ENCODE measurements around the gene DMRTC2.

DMRTC2 gene

DNA sequence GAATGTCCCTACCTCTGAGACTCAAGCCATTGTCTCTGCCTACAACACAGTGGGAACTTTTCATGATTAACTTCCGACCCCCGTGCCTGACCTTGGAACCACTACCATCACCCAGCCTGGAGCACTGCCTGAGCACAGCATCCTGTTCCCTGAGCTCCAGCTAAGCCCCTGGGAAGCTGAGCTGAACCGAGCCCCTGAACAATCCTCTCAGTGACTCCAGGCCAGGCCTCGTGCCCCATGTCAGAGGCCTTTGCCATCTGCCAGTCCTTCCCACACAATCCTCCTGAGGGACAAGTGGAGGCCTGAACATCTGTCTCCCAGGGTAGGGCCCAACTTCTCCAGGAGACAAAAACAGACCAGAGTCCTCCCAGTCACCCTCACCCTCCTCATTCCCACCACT lies 30.9 kb upstream of the DMRTC2 start:
- in situ Hi-C loops (cut with HindIII; ENCODE audit: low pct_unique_long_range_greater_than_20kb, low sequenced_read_pairs) = no loop called here
- no peak for DNase-seq (ENCODE audit: low read depth in 1 of 2, low spot score in 1 of 2)
- TF ChIP-seq JUND (IDR thresholded peaks at IDR 0.05; ENCODE audit: low read depth) = no peak

DNA sequence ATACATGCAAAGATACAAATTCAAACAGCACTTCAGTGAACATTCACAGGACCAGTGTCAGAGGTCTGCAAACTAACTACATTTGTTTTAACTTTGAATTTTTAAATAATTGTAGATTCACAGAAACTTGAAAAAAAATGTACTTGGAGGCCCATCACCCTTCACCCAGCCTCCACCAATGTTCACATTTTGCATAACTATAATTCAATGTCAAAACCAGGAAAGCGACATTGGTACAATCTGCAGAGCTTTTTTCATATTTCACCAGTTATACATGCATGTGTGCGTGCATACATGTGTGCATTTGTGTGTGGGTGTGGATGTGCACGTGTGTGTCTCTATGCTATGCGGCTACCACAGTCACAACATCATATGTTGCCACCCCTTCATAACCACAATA lies 29.5 kb upstream of the DMRTC2 start:
- no peak for DNase-seq (ENCODE audit: low read depth in 1 of 2, low spot score in 1 of 2)
- no peak for TF ChIP-seq JUND (IDR thresholded peaks at IDR 0.05; ENCODE audit: low read depth)
- in situ Hi-C loops (cut with HindIII; ENCODE audit: low pct_unique_long_range_greater_than_20kb, low sequenced_read_pairs) = no loop called here

- in situ Hi-C loops (cut with HindIII; ENCODE audit: low pct_unique_long_range_greater_than_20kb, low sequenced_read_pairs) = no loop called here
- TF ChIP-seq JUND (IDR thresholded peaks at IDR 0.05; ENCODE audit: low read depth) = no peak
- DNase-seq (ENCODE audit: low read depth in 1 of 2, low spot score in 1 of 2) = no peak
Measured at GRCh38 chr19:41816761-41817160, 28.1 kb upstream of the DMRTC2 start.

GRCh38 chr19:41821003-41821735 lies 23.7 kb upstream of the DMRTC2 start:
- in situ Hi-C loops (cut with HindIII; ENCODE audit: low pct_unique_long_range_greater_than_20kb, low sequenced_read_pairs) = no loop called here
- TF ChIP-seq JUND (IDR thresholded peaks at IDR 0.05; ENCODE audit: low read depth) = no peak
- DNase-seq (ENCODE audit: low read depth in 1 of 2, low spot score in 1 of 2) = peak; percentile 49 to 78

GRCh38 chr19:41837981-41838708 lies 6.7 kb upstream of the DMRTC2 start:
- in situ Hi-C loops (cut with HindIII; ENCODE audit: low pct_unique_long_range_greater_than_20kb, low sequenced_read_pairs) = no loop called here
- DNase-seq (ENCODE audit: low read depth in 1 of 2, low spot score in 1 of 2) = no peak
- TF ChIP-seq JUND (IDR thresholded peaks at IDR 0.05; ENCODE audit: low read depth) = no peak

GRCh38 chr19:41839211-41839610 lies 5.6 kb upstream of the DMRTC2 start:
- DNase-seq (ENCODE audit: low read depth in 1 of 2, low spot score in 1 of 2) = no peak

GRCh38 chr19:41843371-41843770 lies 1.5 kb upstream of the DMRTC2 start:
- in situ Hi-C loops (cut with HindIII; ENCODE audit: low pct_unique_long_range_greater_than_20kb, low sequenced_read_pairs) = no loop called here
- no peak for TF ChIP-seq JUND (IDR thresholded peaks at IDR 0.05; ENCODE audit: low read depth)
- no peak for DNase-seq (ENCODE audit: low read depth in 1 of 2, low spot score in 1 of 2)

More at GRCh38 chr19:41839211-41839610, 5.6 kb upstream of the DMRTC2 start:
- in situ Hi-C loops (cut with HindIII; ENCODE audit: low pct_unique_long_range_greater_than_20kb, low sequenced_read_pairs) = no loop called here
- TF ChIP-seq JUND (IDR thresholded peaks at IDR 0.05; ENCODE audit: low read depth) = no peak

GRCh38 chr19:41844601-41845000 lies 241 bp upstream of the DMRTC2 start, which contains the start of gene LYPD4:
TSS of gene LYPD4 (minus strand) at chr19:41844683. CDS start at chr19:41839285, 5,398 bp downstream.
- DNase-seq (ENCODE audit: low read depth in 1 of 2, low spot score in 1 of 2) = peak in 1 of 2 experiments; percentile 54
- TF ChIP-seq JUND (IDR thresholded peaks at IDR 0.05; ENCODE audit: low read depth) = no peak
- in situ Hi-C loops (cut with HindIII; ENCODE audit: low pct_unique_long_range_greater_than_20kb, low sequenced_read_pairs) = no loop called here

DNA sequence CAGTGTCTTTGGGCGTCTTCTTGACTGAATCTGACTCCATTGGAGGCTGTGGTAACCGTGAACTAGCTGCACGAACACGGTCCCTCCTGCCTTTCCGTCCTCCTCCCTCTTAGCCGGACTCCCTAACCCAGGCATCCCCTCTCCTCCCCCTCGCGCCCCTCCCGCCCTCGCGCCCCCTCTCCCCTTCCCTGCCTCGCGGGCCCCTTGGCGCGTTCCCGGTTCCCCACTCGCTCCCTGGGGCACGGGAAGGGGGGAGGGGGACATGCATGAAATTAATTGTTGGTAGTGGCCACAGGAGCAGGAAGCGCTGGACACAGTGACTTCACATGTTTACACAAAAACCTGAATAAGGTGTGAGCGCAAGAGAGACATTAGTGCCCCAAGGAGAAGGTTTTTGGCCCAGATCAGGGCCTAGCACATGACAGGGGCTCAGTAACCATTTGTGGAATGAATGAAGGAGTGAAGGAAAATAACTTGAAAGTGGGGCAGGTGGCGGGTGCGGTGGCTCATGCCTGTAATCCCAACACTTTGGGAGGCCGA lies 279 bp downstream of the DMRTC2 start:
- no peak for TF ChIP-seq JUND (IDR thresholded peaks at IDR 0.05; ENCODE audit: low read depth)
- in situ Hi-C loops (cut with HindIII; ENCODE audit: low pct_unique_long_range_greater_than_20kb, low sequenced_read_pairs) = no loop called here
- DNase-seq (ENCODE audit: low read depth in 1 of 2, low spot score in 1 of 2) = peak; percentile 41 to 87

DNA sequence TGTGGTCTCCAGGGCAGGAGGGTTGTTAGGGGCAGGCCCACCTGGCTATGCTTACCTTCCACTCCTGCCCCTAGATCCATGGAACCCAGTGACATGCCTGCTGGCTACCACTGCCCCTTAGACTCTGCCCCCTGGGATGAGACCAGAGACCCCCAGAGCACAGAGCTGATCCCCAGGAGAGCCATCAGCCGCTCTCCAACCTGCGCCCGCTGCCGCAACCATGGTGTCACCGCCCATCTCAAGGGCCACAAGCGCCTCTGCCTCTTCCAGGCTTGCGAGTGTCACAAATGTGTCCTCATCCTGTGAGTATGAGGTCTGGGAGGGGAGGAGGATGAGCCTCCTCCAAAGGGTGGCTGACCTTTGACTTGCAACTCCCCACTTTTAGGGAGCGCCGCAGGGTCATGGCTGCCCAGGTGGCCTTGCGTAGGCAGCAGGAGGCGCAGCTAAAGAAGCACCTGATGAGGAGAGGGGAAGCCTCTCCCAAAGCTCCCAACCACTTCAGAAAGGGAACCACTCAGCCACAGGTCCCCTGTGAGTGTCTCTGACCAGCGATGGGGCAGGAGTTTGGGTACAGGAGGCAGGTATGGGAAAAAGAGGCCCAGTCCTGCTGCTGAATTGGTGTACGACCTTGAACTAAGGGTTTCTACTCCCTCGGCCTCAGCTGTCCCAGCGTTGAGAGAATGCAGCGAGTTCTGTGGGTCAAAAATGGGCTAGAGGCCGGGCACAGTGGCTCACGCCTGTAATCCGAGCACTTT lies 2.7 kb downstream of the DMRTC2 start:
- in situ Hi-C loops (cut with HindIII; ENCODE audit: low pct_unique_long_range_greater_than_20kb, low sequenced_read_pairs) = no loop called here
- no peak for DNase-seq (ENCODE audit: low read depth in 1 of 2, low spot score in 1 of 2)
- TF ChIP-seq JUND (IDR thresholded peaks at IDR 0.05; ENCODE audit: low read depth) = no peak

DNA sequence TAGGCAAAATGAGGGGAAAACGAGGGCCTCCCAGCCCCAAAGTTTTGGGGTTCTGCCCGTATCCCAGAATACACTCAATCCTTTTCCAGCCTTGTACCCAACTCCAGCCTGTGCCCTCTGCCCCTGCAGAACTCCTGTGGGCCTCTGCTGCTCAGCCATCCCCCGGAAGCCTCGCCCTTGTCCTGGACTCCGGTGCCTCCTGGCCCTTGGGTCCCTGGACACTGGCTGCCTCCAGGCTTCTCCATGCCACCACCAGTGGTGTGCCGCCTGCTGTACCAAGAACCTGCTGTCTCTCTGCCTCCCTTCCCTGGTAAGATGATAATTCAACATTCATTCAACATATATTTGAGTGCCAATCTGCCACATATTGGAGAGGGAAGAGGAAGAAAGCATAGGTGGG lies 3.8 kb downstream of the DMRTC2 start:
- in situ Hi-C loops (cut with HindIII; ENCODE audit: low pct_unique_long_range_greater_than_20kb, low sequenced_read_pairs) = no loop called here
- no peak for DNase-seq (ENCODE audit: low read depth in 1 of 2, low spot score in 1 of 2)
- TF ChIP-seq JUND (IDR thresholded peaks at IDR 0.05; ENCODE audit: low read depth) = no peak

GRCh38 chr19:41849067-41849466 lies 4.2 kb downstream of the DMRTC2 start:
- no peak for DNase-seq (ENCODE audit: low read depth in 1 of 2, low spot score in 1 of 2)
- in situ Hi-C loops (cut with HindIII; ENCODE audit: low pct_unique_long_range_greater_than_20kb, low sequenced_read_pairs) = no loop called here
- TF ChIP-seq JUND (IDR thresholded peaks at IDR 0.05; ENCODE audit: low read depth) = no peak

All from T47D (cell line).